B cell (primary cell): Measurements from ENCODE around the gene TLE2. TPM values are rescaled to one million over a fixed set of nuclear protein-coding genes. Genes with fewer than 3 reads are reported as not detected.
A peak's percentile ranks its signal among the peaks of the same experiment; 100 is the strongest.

Experiments used
- ATAC-seq: fragments of 200-7000 bp; cut with Tn5 transposase; one replicate; pipeline ENCODE4 v1.10.0; 2021; ENCODE audit warnings: low read depth, mild to moderate bottlenecking, moderate number of reproducible peaks, moderate library complexity
- CTCF ChIA-PET: fragments of 350-600 bp; sonication (Branson Sonifier 250); formaldehyde crosslinking; loops from one replicate; lab custom pipeline; 2021; ENCODE audit warnings: antibody characterized with exemption, inconsistent platforms; lab: Charles Lee
- POLR2A ChIA-PET: fragments of 350-600 bp; sonication (Branson Sonifier 250); formaldehyde crosslinking; loops from one replicate; lab custom pipeline; 2021; ENCODE audit warnings: antibody characterized with exemption; lab: Charles Lee
- DNase-seq: peaks from one replicate; pipeline ENCODE4 v3.0.0; 2013
- H2AFZ ChIP-seq: 2 replicates; pipeline ENCODE4 v1.6.1; 2012; ENCODE audit warnings: mild to moderate bottlenecking, low read depth, low read length; ENCODE audit not compliant: insufficient read depth, poor library complexity, severe bottlenecking
- H3K27ac ChIP-seq, 2 donors: 1 replicate in 1 of 2; 2 replicates in 1 of 2; pipeline ENCODE4 v1.5.1; 2012 to 2013; ENCODE audit warnings: low read length in 2 of 2, mild to moderate bottlenecking in 2 of 2, moderate library complexity in 1 of 2
- H3K27me3 ChIP-seq, 4 experiments: fragments of 200-600 bp in 1 of 4; sonication (generic) in 1 of 4; replicated peaks in 1 of 4; 1 replicate in 2 of 4; 2 replicates in 2 of 4; pipeline versions ENCODE4 v1.6.1 to v1.7.0; 2013 to 2016; ENCODE audit warnings: low read length in 3 of 4, mild to moderate bottlenecking in 2 of 4, mixed read lengths in 1 of 4, moderate library complexity in 1 of 4; ENCODE audit not compliant: insufficient read depth in 4 of 4, control insufficient read depth in 3 of 4; ENCODE audit errors: control extremely low read depth in 1 of 4
- H3K36me3 ChIP-seq, 2 experiments: replicated peaks in 1 of 2; 1 replicate in 1 of 2; 2 replicates in 1 of 2; pipeline versions ENCODE4 v1.6.1 to v1.7.1; 2013; ENCODE audit warnings: low read length in 1 of 2; ENCODE audit not compliant: insufficient read depth in 2 of 2, control insufficient read depth in 1 of 2; ENCODE audit errors: control extremely low read depth in 1 of 2, extremely low read depth in 1 of 2
- H3K4me1 ChIP-seq, 2 donors: fragments of 200-600 bp in 1 of 2; sonication (generic) in 1 of 2; 1 replicate in 1 of 2; 2 replicates in 1 of 2; pipeline versions ENCODE4 v1.5.1 to v1.6.1; 2013 to 2017; ENCODE audit warnings: low read length in 2 of 2; ENCODE audit not compliant: control insufficient read depth in 2 of 2, insufficient read depth in 2 of 2
- H3K4me2 ChIP-seq: replicated peaks from 2 replicates; pipeline ENCODE3; 2012; ENCODE audit warnings: mild to moderate bottlenecking, low read depth, low read length; ENCODE audit not compliant: poor library complexity, severe bottlenecking
- H3K4me3 ChIP-seq, 5 experiments: fragments of 200-600 bp in 1 of 5; sonication (generic) in 1 of 5; 1 replicate in 3 of 5; 2 replicates in 2 of 5; pipeline versions ENCODE4 v1.5.1 to v1.7.0; 2011 to 2016; ENCODE audit warnings: low read length in 4 of 5, mild to moderate bottlenecking in 4 of 5, low read depth in 2 of 5, control low read depth in 1 of 5, moderate library complexity in 1 of 5; ENCODE audit not compliant: insufficient read depth in 1 of 5; ENCODE audit errors: control extremely low read depth in 1 of 5, extremely low read depth in 1 of 5
- H3K79me2 ChIP-seq: fragments of 200-600 bp; sonication (generic); one replicate; pipeline ENCODE4 v1.6.0; 2016; ENCODE audit warnings: low read length; ENCODE audit not compliant: control insufficient read depth, insufficient read depth
- H3K9ac ChIP-seq: fragments of 200-600 bp; sonication (generic); 2 replicates; pipeline ENCODE4 v1.6.1; 2017; ENCODE audit warnings: mild to moderate bottlenecking, low read length, moderate library complexity
- H3K9me3 ChIP-seq, 3 donors: one replicate each; pipeline versions ENCODE4 v1.6.1 to v1.7.1; 2013; ENCODE audit warnings: low read length in 2 of 3; ENCODE audit not compliant: control insufficient read depth in 2 of 3, insufficient read depth in 1 of 3; ENCODE audit errors: control extremely low read depth in 1 of 3
- H4K20me1 ChIP-seq: 2 replicates; pipeline ENCODE4 v1.6.0; 2012; ENCODE audit warnings: mild to moderate bottlenecking, low read length; ENCODE audit not compliant: insufficient read depth, control insufficient read depth, poor library complexity, severe bottlenecking
- H3K27ac Mint-ChIP-seq: one replicate; pipeline ENCODE4 v1.8.0; 2021; ENCODE audit warnings: mixed read lengths
- H3K27me3 Mint-ChIP-seq: one replicate; pipeline ENCODE4 v1.8.0; 2021; ENCODE audit warnings: mixed read lengths
- H3K4me1 Mint-ChIP-seq: one replicate; pipeline ENCODE4 v1.8.0; 2021; ENCODE audit warnings: mixed read lengths
- H3K4me3 Mint-ChIP-seq: one replicate; pipeline ENCODE4 v1.8.0; 2021; ENCODE audit warnings: mixed read lengths
- H3K9me3 Mint-ChIP-seq: one replicate; pipeline ENCODE4 v1.8.0; 2022; ENCODE audit warnings: mixed read lengths; ENCODE audit not compliant: insufficient read depth
- CTCF ChIP-seq: fragments of 200-600 bp; IDR thresholded peaks from one replicate; pipeline ENCODE4 v1.8.0; 2022; ENCODE audit warnings: antibody characterized with exemption, mild to moderate bottlenecking
- EZH2 ChIP-seq: IDR thresholded peaks from 2 replicates; pipeline ENCODE4 v1.6.1; 2012; ENCODE audit warnings: borderline replicate concordance, low read depth, mild to moderate bottlenecking, moderate library complexity, low read length; ENCODE audit not compliant: insufficient read depth, poor library complexity, severe bottlenecking
- WGBS: methylation state at CpG from one replicate; pipeline ENCODE4 v1.1.5; 2013; ENCODE audit warnings: missing lambda C conversion rate; ENCODE audit not compliant: insufficient coverage; 5-methylcytosine and 5-hydroxymethylcytosine counted together
- intact Hi-C: fragments of 100-400 bp; cut with micrococcal nuclease; formaldehyde crosslinking; loops from one replicate; pipeline ENCODE4 v1.10.0; 2022
- polyA plus RNA-seq: library from polyadenylated mRNA; depleted of rRNA; stranded (reverse); fragments of >200 nt; gene quantifications from 2 replicates; pipeline ENCODE4 v1.2.3, GENCODE V29; 2012
- total RNA-seq, 2 donors: library from RNA; stranded (reverse); fragments of 120-200 nt in 1 of 2; gene quantifications; 1 replicate in 1 of 2; 2 replicates in 1 of 2; pipeline versions ENCODE4 v1.2.3 to v1.2.4, GENCODE V29; 2013 to 2022

Gene TLE2
- total and polyA plus RNA-seq, 2 donors (not counting 1 experiment from before 2014, with no cell fraction given) = 3.0 to 5.3 TPM

- Histone ChIP-seq H4K20me1 (peaks cover 68% of the 10 kb centered on the region), H3K27ac (peak overlapping the region in 1 of 2 donors; percentile 5), H3K4me2 (no peak overlapping the region), H3K9me3 (no peaks in the 10 kb centered on the region), H3K36me3 (peaks cover 10 to 64% of the 10 kb centered on the region in 2 experiments), H3K4me1 (peaks cover 20 to 48% of the 10 kb centered on the region in 2 donors), H3K79me2 (peaks cover 35% of the 10 kb centered on the region), H2AFZ (no peak overlapping the region), H3K9ac (no peak overlapping the region), H3K4me3 (no peak overlapping the region), H3K27me3 (no peaks in the 10 kb centered on the region)
- ChIA-PET POLR2A (interaction anchor here (4.0 kb wide), 1 partner anchor 22 kb away, joined by 35 read pairs; no protein-coding TSS in a partner anchor), CTCF (interaction anchor here (1.4 to 4.6 kb wide), 2 partner anchors 14 to 23 kb away, joined by 5 to 32 read pairs; no protein-coding TSS in a partner anchor)
- TF ChIP-seq CTCF = no peak
- TF ChIP-seq EZH2 = no peak
- intact Hi-C loops = loop anchor here (1.0 kb wide), 1 partner anchor 13 kb away; no protein-coding TSS in a partner anchor
- Mint-ChIP-seq H3K4me1 (peaks cover 41% of the 10 kb centered on the region), H3K9me3 (no peaks in the 10 kb centered on the region), H3K27me3 (no peaks in the 10 kb centered on the region), H3K27ac (peak overlapping the region; percentile 46), H3K4me3 (no peak overlapping the region)
- no peak for ATAC-seq
- DNase-seq = no peak
- 86% methylated on average over 1 of the region's 10 CpGs for WGBS
These were observed 29.8 kb upstream of the TLE2 start for GRCh38 chr19:3058821-3059314.
